C4-2B (cell line): ENCODE results near the gene ITGA6.

ENCODE experiments used
- CTCF ChIP-seq: fragments of 450-650 bp; conservative IDR thresholded peaks from 2 replicates; pipeline ENCODE4 v1.5.1; 2017; ENCODE audit warnings: mild to moderate bottlenecking
- ZFX ChIP-seq: fragments of 450-650 bp; IDR thresholded peaks from 2 replicates; pipeline ENCODE4 v1.6.1; 2017

GRCh38 chr2:172439509-172439860 lies 12.1 kb downstream of the ITGA6 start:
- TF ChIP-seq CTCF = no peak
- TF ChIP-seq ZFX = no peak
